SH-SY5Y (cell line): Measurements from ENCODE around the gene ARSB.

ENCODE experiments used
- GATA2 ChIP-seq: IDR thresholded peaks from 2 replicates; pipeline ENCODE4 v1.6.1; 2011; ENCODE audit warnings: mild to moderate bottlenecking, low read depth, low read length
- GATA3 ChIP-seq: IDR thresholded peaks from 2 replicates; pipeline ENCODE4 v1.6.1; 2011; ENCODE audit warnings: low read depth, mild to moderate bottlenecking, low read length, moderate library complexity

DNA sequence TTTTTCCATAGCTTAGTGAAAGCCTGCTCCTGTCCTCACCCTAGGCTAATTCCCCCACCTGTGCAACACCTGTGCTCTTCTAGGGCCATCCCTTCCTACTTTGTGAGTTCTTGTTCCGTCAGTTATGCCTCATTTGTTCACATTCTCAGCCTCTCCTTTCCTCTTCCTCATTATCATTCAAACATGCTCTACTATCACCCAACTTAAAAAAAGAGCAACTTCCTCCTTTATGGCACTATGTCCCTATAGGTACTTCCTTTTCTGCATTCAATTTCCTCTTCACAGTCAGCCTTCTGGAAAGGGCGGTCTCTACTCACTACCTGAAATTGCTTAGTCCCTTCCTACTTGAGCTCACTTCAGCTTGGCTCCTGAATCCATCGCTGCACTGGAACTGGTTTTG is 224.7 kb downstream of the ARSB start:
- TF ChIP-seq GATA2 (no peak), GATA3 (no peak)
